OCI-LY1 (cell line): Measurements from ENCODE around the gene IQSEC1.
A peak's percentile ranks its signal among the peaks of the same experiment; 100 is the strongest.

Source experiments
- H2AFZ ChIP-seq: fragments of 200-600 bp; sonication (generic), shearing (Covaris generic); 2 replicates; pipeline ENCODE4 v1.6.0; 2014; ENCODE audit warnings: antibody characterized with exemption, mild to moderate bottlenecking, low read length
- H3F3A ChIP-seq: fragments of 200-600 bp; sonication (generic), shearing (Covaris generic); 2 replicates; pipeline ENCODE4 v1.6.0; 2014; ENCODE audit warnings: mild to moderate bottlenecking, antibody characterized with exemption, low read length, moderate library complexity; ENCODE audit not compliant: insufficient read depth
- H3K27ac ChIP-seq: fragments of 200-600 bp; sonication (generic); 2 replicates; pipeline ENCODE4 v1.5.1; 2014; ENCODE audit warnings: low read length, mixed run types, mild to moderate bottlenecking, low read depth; ENCODE audit not compliant: poor library complexity, severe bottlenecking
- H3K27me3 ChIP-seq: fragments of 200-600 bp; sonication (generic); 2 replicates; pipeline ENCODE4 v1.6.0; 2014; ENCODE audit warnings: antibody characterized with exemption, mild to moderate bottlenecking, low read length, moderate library complexity; ENCODE audit not compliant: insufficient read depth
- H3K36me3 ChIP-seq: fragments of 200-600 bp; sonication (generic); 2 replicates; pipeline ENCODE4 v1.6.1; 2014; ENCODE audit warnings: mild to moderate bottlenecking, antibody characterized with exemption, low read length, moderate library complexity, mixed read lengths; ENCODE audit not compliant: insufficient read depth
- H3K4me1 ChIP-seq: fragments of 200-600 bp; sonication (generic); 2 replicates; pipeline ENCODE4 v1.5.1; 2014; ENCODE audit warnings: mild to moderate bottlenecking, low read length, moderate library complexity; ENCODE audit not compliant: insufficient read depth, severe bottlenecking
- H3K4me2 ChIP-seq: fragments of 200-600 bp; sonication (generic), shearing (Covaris generic); 2 replicates; pipeline ENCODE4 v1.6.1; 2014; ENCODE audit warnings: low read length
- H3K4me3 ChIP-seq: fragments of 200-600 bp; sonication (generic); 2 replicates; pipeline ENCODE4 v1.5.1; 2014; ENCODE audit warnings: low read length, low read depth, mild to moderate bottlenecking, mixed read lengths; ENCODE audit not compliant: poor library complexity, severe bottlenecking
- H3K79me2 ChIP-seq: fragments of 200-600 bp; shearing (Covaris generic); 2 replicates; pipeline ENCODE4 v1.6.1; 2016; ENCODE audit warnings: mixed run types, low read length, mixed read lengths; ENCODE audit not compliant: insufficient read depth
- H3K9ac ChIP-seq: fragments of 200-600 bp; sonication (generic), shearing (Covaris generic); 2 replicates; pipeline ENCODE4 v1.6.1; 2014; ENCODE audit warnings: mild to moderate bottlenecking, low read length, mixed read lengths
- H3K9me2 ChIP-seq: fragments of 200-600 bp; sonication (generic), shearing (Covaris generic); 2 replicates; pipeline ENCODE4 v1.6.1; 2014; ENCODE audit warnings: low read depth, mild to moderate bottlenecking, low read length, mixed read lengths
- H3K9me3 ChIP-seq: fragments of 200-600 bp; shearing (Covaris generic); 2 replicates; pipeline ENCODE4 v1.6.1; 2014; ENCODE audit warnings: low read length, mixed read lengths
- H4K20me1 ChIP-seq: fragments of 200-600 bp; sonication (generic), shearing (Covaris generic); 2 replicates; pipeline ENCODE4 v1.6.0; 2016; ENCODE audit warnings: mild to moderate bottlenecking, low read length; ENCODE audit not compliant: insufficient read depth
- CTCF ChIP-seq: fragments of 200-600 bp; sonication (generic), shearing (Covaris generic); IDR thresholded peaks from 2 replicates; pipeline ENCODE4 v1.5.1; 2017; ENCODE audit warnings: mild to moderate bottlenecking, antibody characterized with exemption, low read length, moderate library complexity, mixed read lengths
- EZH2 ChIP-seq: fragments of 200-600 bp; sonication (generic), shearing (Covaris generic); IDR thresholded peaks from 2 replicates; pipeline ENCODE4 v1.8.0; 2017; ENCODE audit warnings: borderline replicate concordance, mixed run types, mild to moderate bottlenecking, antibody characterized with exemption, low read length, moderate library complexity, mixed read lengths

Gene IQSEC1

GRCh38 chr3:13086531-13086981 is 13.3 kb upstream of the IQSEC1 start:
- H3K4me2 ChIP-seq, result no peak overlapping the region
- H3K27me3 ChIP-seq, result peaks cover 5% of the 10 kb centered on the region
- no peaks in the 10 kb centered on the region for H3K36me3 ChIP-seq
- TF ChIP-seq CTCF, result no peak
- peaks cover 31% of the 10 kb centered on the region for H3K4me1 ChIP-seq
- H3K9me2 ChIP-seq, result no peaks in the 10 kb centered on the region
- peak overlapping the region; percentile 44 for H3K27ac ChIP-seq
- H3K9ac ChIP-seq, result no peak overlapping the region
- H3F3A ChIP-seq, result peaks cover 7% of the 10 kb centered on the region; the same call in 1 of the 2 replicates
- no peaks in the 10 kb centered on the region for H3K79me2 ChIP-seq
- no peak overlapping the region for H3K4me3 ChIP-seq
- H3K9me3 ChIP-seq, result no peaks in the 10 kb centered on the region
- H2AFZ ChIP-seq, result no peak overlapping the region
- no peaks in the 10 kb centered on the region for H4K20me1 ChIP-seq

- Histone ChIP-seq H3K4me2 (no peak overlapping the region), H3F3A (peaks cover 7% of the 10 kb centered on the region; the same call in 1 of the 2 replicates), H3K36me3 (no peaks in the 10 kb centered on the region), H3K9ac (no peak overlapping the region), H3K9me3 (no peaks in the 10 kb centered on the region), H2AFZ (no peak overlapping the region), H3K4me1 (peaks cover 31% of the 10 kb centered on the region), H3K27ac (no peak overlapping the region), H3K4me3 (no peak overlapping the region), H3K79me2 (no peaks in the 10 kb centered on the region), H3K27me3 (peaks cover 5% of the 10 kb centered on the region), H4K20me1 (no peaks in the 10 kb centered on the region), H3K9me2 (no peaks in the 10 kb centered on the region)
- TF ChIP-seq EZH2 (no peak), CTCF (no peak)
Measured at GRCh38 chr3:13085846-13086179, 12.6 kb upstream of the IQSEC1 start.

- TF ChIP-seq EZH2, result no peak
- no peak for TF ChIP-seq CTCF
- Histone ChIP-seq H3K9me3 (no peaks in the 10 kb centered on the region), H3K9me2 (no peaks in the 10 kb centered on the region), H3F3A (peaks cover 7% of the 10 kb centered on the region; the same call in 1 of the 2 replicates), H3K4me3 (no peak overlapping the region), H4K20me1 (no peaks in the 10 kb centered on the region), H3K4me1 (peaks cover 31% of the 10 kb centered on the region), H3K9ac (no peak overlapping the region), H3K4me2 (no peak overlapping the region), H2AFZ (no peak overlapping the region), H3K36me3 (no peaks in the 10 kb centered on the region), H3K27me3 (peaks cover 5% of the 10 kb centered on the region), H3K79me2 (no peaks in the 10 kb centered on the region), H3K27ac (no peak overlapping the region)
Measured at GRCh38 chr3:13085081-13085845, 12.0 kb upstream of the IQSEC1 start.
